GM12878 (cell line): Measurements from ENCODE around the gene CLASP1. TPM values are rescaled to one million over a fixed set of nuclear protein-coding genes. Genes with fewer than 3 reads are reported as not detected.

ENCODE experiments used
- ATAC-seq: fragments of 200-7000 bp; cut with Tn5 transposase; 3 replicates; pipeline ENCODE4 v1.9.1; 2020; ENCODE audit warnings: mild to moderate bottlenecking, moderate library complexity
- BruUV-seq: library from RNA; stranded (reverse); fragments of 400-500 nt; replicated peaks from 2 replicates; lab custom pipeline; 2021; lab: Mats Ljungman, UMichigan
- CTCF ChIA-PET: fragments of 300-600 bp; sonication (Branson Sonifier 250); formaldehyde crosslinking; extraction: SDS; loops from one replicate; lab custom pipeline; 2021; ENCODE audit warnings: inconsistent platforms; lab: Yijun Ruan, JAX
- POLR2A ChIA-PET: fragments of 350-600 bp; formaldehyde crosslinking; extraction: SDS; loops from one replicate; lab custom pipeline; 2021; ENCODE audit warnings: inconsistent platforms; lab: Charles Lee
- RAD21 ChIA-PET: fragments of 300-600 bp; sonication (Branson Sonifier 250); formaldehyde crosslinking; loops from one replicate; lab custom pipeline; 2023; ENCODE audit warnings: antibody characterized with exemption; ENCODE audit not compliant: unreplicated experiment; lab: Charles Lee
- SMC1A ChIA-PET: fragments of 300-600 bp; sonication (Branson Sonifier 250); formaldehyde crosslinking; loops from one replicate; lab custom pipeline; 2023; ENCODE audit not compliant: unreplicated experiment, uncharacterized antibody; lab: Charles Lee
- DNase-seq: peaks from one replicate; pipeline ENCODE4 v3.0.0-alpha.2; 2011; ENCODE audit warnings: low read depth, low spot score
- FAIRE-seq: peaks from 3 replicates; lab custom pipeline; 2011; peaks lifted over from hg19 to GRCh38; lab: Jason Lieb, UNC
- H2AFZ ChIP-seq: 2 replicates; pipeline ENCODE4 v1.6.0; 2011; ENCODE audit warnings: low read depth, low read length, control low read depth; ENCODE audit not compliant: control insufficient read depth
- H3K27ac ChIP-seq: 2 replicates; pipeline ENCODE4 v1.5.1; 2011; ENCODE audit warnings: control low read depth; ENCODE audit not compliant: control insufficient read depth, insufficient read depth
- H3K27me3 ChIP-seq, 2 experiments: replicated peaks in 1 of 2; 2 replicates each; pipeline versions ENCODE4 v1.6.0 to v1.6.1; 2011; ENCODE audit warnings: low read length in 1 of 2; ENCODE audit not compliant: control insufficient read depth in 2 of 2, insufficient read depth in 2 of 2
- H3K36me3 ChIP-seq, 2 experiments: 2 replicates each; pipeline ENCODE4 v1.5.1; 2011; ENCODE audit warnings: low read length in 1 of 2; ENCODE audit not compliant: control insufficient read depth in 2 of 2, insufficient read depth in 2 of 2
- H3K4me1 ChIP-seq: 2 replicates; pipeline ENCODE4 v1.6.1; 2011; ENCODE audit warnings: mild to moderate bottlenecking, low read length, moderate library complexity, mixed read lengths; ENCODE audit not compliant: control insufficient read depth, insufficient read depth
- H3K4me2 ChIP-seq: 2 replicates; pipeline ENCODE4 v1.6.0; 2011; ENCODE audit warnings: control low read depth; ENCODE audit not compliant: control insufficient read depth, insufficient read depth
- H3K4me3 ChIP-seq: fragments of 200-600 bp; sonication (generic); 2 replicates; pipeline ENCODE4 v1.5.1; 2016
- H3K79me2 ChIP-seq: 2 replicates; pipeline ENCODE4 v1.6.0; 2011; ENCODE audit warnings: low read length; ENCODE audit not compliant: control insufficient read depth, insufficient read depth
- H3K9ac ChIP-seq: 2 replicates; pipeline ENCODE4 v1.8.0; 2011; ENCODE audit warnings: low read length, control low read depth, mixed read lengths; ENCODE audit not compliant: control insufficient read depth, insufficient read depth
- H3K9me3 ChIP-seq: replicated peaks from 3 replicates; pipeline ENCODE4 v1.5.1; 2011; ENCODE audit warnings: mild to moderate bottlenecking, low read length; ENCODE audit not compliant: control insufficient read depth, insufficient read depth
- H4K20me1 ChIP-seq: 2 replicates; pipeline ENCODE4 v1.6.0; 2011; ENCODE audit not compliant: control insufficient read depth, insufficient read depth
- CEBPZ ChIP-seq: fragments of 150-350 bp; IDR thresholded peaks from 2 replicates; pipeline ENCODE4 v1.6.1; 2016; ENCODE audit warnings: low read depth, low read length
- RB1 ChIP-seq: fragments of 450-650 bp; formaldehyde crosslinking; IDR thresholded peaks from 2 replicates; pipeline ENCODE4 v1.6.1; 2017; ENCODE audit warnings: mild to moderate bottlenecking, borderline replicate concordance
- ZNF687 ChIP-seq: fragments of 450-650 bp; IDR thresholded peaks from 2 replicates; pipeline ENCODE4 v1.6.1; 2017; ENCODE audit warnings: mild to moderate bottlenecking, moderate library complexity
- WGBS: methylation state at CpG from one replicate; pipeline ENCODE4 v1.1.6; 2016; ENCODE audit warnings: low lambda C conversion rate; ENCODE audit not compliant: insufficient replicate concordance, insufficient coverage; ENCODE audit errors: missing lambda C conversion rate; 5-methylcytosine and 5-hydroxymethylcytosine counted together
- in situ Hi-C: fragments of 300-500 bp; cut with MboI; formaldehyde crosslinking; loops from 9 replicates; pipeline ENCODE4 v1.14.3; 2018; ENCODE audit warnings: mixed read lengths
- intact Hi-C: fragments of 100-400 bp; cut with micrococcal nuclease; formaldehyde crosslinking; loops from one replicate; pipeline ENCODE4 v1.14.2; 2022; ENCODE audit not compliant: unreplicated experiment
- polyA plus RNA-seq, 11 experiments: library from polyadenylated mRNA; depleted of rRNA in 4 of 11; unstranded in 6 of 11; stranded (reverse) in 5 of 11; fragments of >200 nt; fragmentation: Nextera tagmentation in 4 of 11; fragmentation: Illumina TruSeq in 1 of 11; extraction: Ambion mirVana in 4 of 11; extraction: Trizol in 1 of 11; gene quantifications; 1 replicate in 1 of 11; 2 replicates in 10 of 11; pipeline versions ENCODE4 v1.2.1 to v1.2.3, GENCODE V29; 2011 to 2016; ENCODE audit warnings: inconsistent platforms in 2 of 11, missing spikeins in 2 of 11, low read depth in 1 of 11
- total RNA-seq, 4 experiments: library from RNA; depleted of rRNA in 3 of 4; stranded (reverse); fragments of >200 nt in 3 of 4; fragmentation: Illumina TruSeq in 1 of 4; extraction: Trizol in 1 of 4; gene quantifications; 2 replicates each; pipeline versions ENCODE4 v1.2.1 to v1.2.3, GENCODE V29; 2013 to 2021

CLASP1 gene
- total and polyA plus RNA-seq, 10 of the 15 experiments (the other 5 are each of a cell fraction or from before 2014, with no cell fraction given): 1.4 to 62.4 (median 32.9) TPM

DNA sequence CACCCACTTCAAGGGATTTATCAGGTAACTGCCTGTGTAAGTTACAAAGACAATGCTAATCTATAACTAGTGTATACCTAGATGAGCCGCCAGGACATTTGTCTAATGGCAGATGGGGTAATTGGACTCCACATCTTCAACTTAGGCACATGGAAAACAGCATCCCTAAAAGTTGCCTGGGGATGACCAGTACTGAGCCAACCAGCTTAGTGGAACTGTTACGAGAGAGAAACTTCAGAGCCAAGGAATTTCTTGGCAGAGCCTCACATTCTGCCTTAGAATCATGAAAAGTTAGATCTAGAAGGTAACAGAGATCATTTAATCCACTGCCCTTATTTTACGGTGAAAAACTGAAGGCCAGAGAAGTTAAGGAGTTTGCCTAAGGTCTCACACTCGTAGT is 15.5 kb upstream of the CLASP1 start:
- SMC1A ChIA-PET: interaction anchor here (0.6 to 1.0 kb wide), 2 partner anchors 14 to 133 kb away, joined by 3 to 5 read pairs; no protein-coding TSS in a partner anchor
- H3K9me3 ChIP-seq: no peaks in the 10 kb centered on the region; the same call in 2 of the 3 replicates
- no peak overlapping the region for H3K27ac ChIP-seq
- TF ChIP-seq ZNF687 (no peak), RB1 (no peak), CEBPZ (no peak)
- no peaks in the 10 kb centered on the region for H3K27me3 ChIP-seq
- ATAC-seq (no peak), FAIRE-seq (no peak), DNase-seq (no peak)
- H3K9ac ChIP-seq: no peak overlapping the region
- 97% methylated on average over 4 of the region's 4 CpGs for WGBS
- H3K4me1 ChIP-seq: no peaks in the 10 kb centered on the region
- RAD21 ChIA-PET: no interaction called here
- H3K79me2 ChIP-seq: no peaks in the 10 kb centered on the region
- intact Hi-C loops: no loop called here
- no peaks in the 10 kb centered on the region for H3K36me3 ChIP-seq
- POLR2A ChIA-PET: interaction anchor here (1.0 to 1.1 kb wide), 2 partner anchors 14 to 134 kb away, joined by 3 read pairs; partner anchors contain the start of gene RNU4ATAC
- no peaks in the 10 kb centered on the region for H4K20me1 ChIP-seq
- H2AFZ ChIP-seq: no peak overlapping the region
- H3K4me3 ChIP-seq: no peak overlapping the region
- in situ Hi-C loops: no loop called here
- CTCF ChIA-PET: no interaction called here
- no TSS peak for BruUV-seq
- no peak overlapping the region for H3K4me2 ChIP-seq
